A549 (cell line): ENCODE results near the gene ADAM10. TPM values are rescaled to one million over a fixed set of nuclear protein-coding genes. Genes with fewer than 3 reads are reported as not detected.

ENCODE experiments used
- ATAC-seq, 2 experiments: fragments of 200-7000 bp in 1 of 2; fragments of >200 bp in 1 of 2; cut with Nextera tagmentation in 1 of 2; cut with Tn5 transposase in 1 of 2; 3 replicates each; pipeline versions ENCODE4 v1.8.0 to v1.9.1; 2018 to 2020; ENCODE audit warnings: mild to moderate bottlenecking in 1 of 2, moderate library complexity in 1 of 2
- CTCF ChIA-PET: fragments of 300-600 bp; sonication (Branson Sonifier 250); formaldehyde crosslinking; extraction: SDS; loops from one replicate; lab custom pipeline; 2021; ENCODE audit warnings: antibody characterized with exemption, inconsistent platforms; lab: Yijun Ruan, JAX
- POLR2A ChIA-PET: fragments of 350-600 bp; formaldehyde crosslinking; extraction: SDS; loops from one replicate; lab custom pipeline; 2021; ENCODE audit warnings: antibody characterized with exemption, inconsistent platforms; lab: Yijun Ruan, JAX
- DNase-seq, 2 experiments: peaks; one replicate each; pipeline versions ENCODE4 v3.0.0 to v3.0.0-alpha.2; 2011 to 2016; ENCODE audit warnings: low read depth in 1 of 2, low spot score in 1 of 2
- FAIRE-seq: peaks from 2 replicates; lab custom pipeline; 2011; peaks lifted over from hg19 to GRCh38; lab: Jason Lieb, UNC
- H3K27ac ChIP-seq, 2 experiments: fragments of >200 bp; sonication (Bioruptor Twin); formaldehyde crosslinking; 3 replicates each; pipeline ENCODE4 v1.5.1; 2016 to 2017
- H3K4me1 ChIP-seq: fragments of >200 bp; sonication (Bioruptor Twin); formaldehyde crosslinking; 3 replicates; pipeline ENCODE4 v1.6.1; 2016
- H3K4me2 ChIP-seq: fragments of >200 bp; sonication (Bioruptor Twin); formaldehyde crosslinking; 3 replicates; pipeline ENCODE4 v1.6.1; 2016
- H3K4me3 ChIP-seq: fragments of >200 bp; sonication (Bioruptor Twin); formaldehyde crosslinking; 3 replicates; pipeline ENCODE4 v1.5.1; 2016
- H3K9me3 ChIP-seq: fragments of >200 bp; sonication (Bioruptor Twin); formaldehyde crosslinking; 3 replicates; pipeline ENCODE4 v1.6.1; 2016
- CEBPB ChIP-seq, 2 experiments: fragments of >200 bp in 1 of 2; sonication (Bioruptor Twin) in 1 of 2; formaldehyde crosslinking in 1 of 2; IDR thresholded peaks; 2 replicates each; pipeline ENCODE4 v1.6.1; 2012 to 2016
- E2F6 ChIP-seq: IDR thresholded peaks from 2 replicates; pipeline ENCODE4 v1.6.1; 2012; ENCODE audit warnings: low read depth, borderline replicate concordance
- EHMT2 ChIP-seq: fragments of 200-600 bp; sonication (generic); IDR thresholded peaks from 2 replicates; pipeline ENCODE4 v1.6.1; 2016; ENCODE audit warnings: antibody characterized with exemption, low read depth, mild to moderate bottlenecking, moderate library complexity
- JUN ChIP-seq, 2 experiments: fragments of >200 bp; sonication (Bioruptor Twin); formaldehyde crosslinking; IDR thresholded peaks; 2 replicates in 1 of 2; 3 replicates in 1 of 2; pipeline ENCODE4 v1.6.1; 2016 to 2017
- JUNB ChIP-seq: fragments of >200 bp; sonication (Bioruptor Twin); formaldehyde crosslinking; IDR thresholded peaks from 2 replicates; pipeline ENCODE4 v1.6.1; 2016
- KDM5A ChIP-seq: fragments of 200-600 bp; sonication (generic); IDR thresholded peaks from 2 replicates; pipeline ENCODE4 v1.6.1; 2016; ENCODE audit warnings: antibody characterized with exemption, mild to moderate bottlenecking
- NPAS2 ChIP-seq: fragments of 250-450 bp; sonication (Bioruptor Pico); IDR thresholded peaks from 2 replicates; pipeline ENCODE4 v1.8.0; 2022; ENCODE audit warnings: mild to moderate bottlenecking, moderate library complexity, borderline replicate concordance
- PBX3 ChIP-seq: IDR thresholded peaks from 2 replicates; pipeline ENCODE4 v1.6.1; 2012
- PHF8 ChIP-seq: fragments of 200-600 bp; sonication (generic); IDR thresholded peaks from 2 replicates; pipeline ENCODE4 v1.6.1; 2016; ENCODE audit warnings: low read depth, mild to moderate bottlenecking, antibody characterized with exemption, moderate library complexity, borderline replicate concordance
- POLR2A ChIP-seq: IDR thresholded peaks from 2 replicates; pipeline ENCODE4 v1.6.1; 2012; ENCODE audit warnings: mild to moderate bottlenecking, low read length
- RARB ChIP-seq: fragments of 250-450 bp; sonication (Bioruptor Pico); IDR thresholded peaks from 2 replicates; pipeline ENCODE4 v1.8.0; 2021; ENCODE audit warnings: mild to moderate bottlenecking, moderate library complexity
- RNF2 ChIP-seq: fragments of 200-600 bp; sonication (generic); IDR thresholded peaks from 2 replicates; pipeline ENCODE4 v1.6.1; 2016; ENCODE audit warnings: low read depth, mild to moderate bottlenecking, antibody characterized with exemption, moderate library complexity, borderline replicate concordance
- ZC3H11A ChIP-seq: fragments of 450-650 bp; IDR thresholded peaks from 2 replicates; pipeline ENCODE4 v1.6.1; 2014; ENCODE audit warnings: antibody characterized with exemption, mild to moderate bottlenecking
- ZFP36 ChIP-seq: fragments of 450-650 bp; IDR thresholded peaks from 2 replicates; pipeline ENCODE4 v1.6.1; 2014; ENCODE audit warnings: borderline replicate concordance; ENCODE audit not compliant: partially characterized antibody
- WGBS: methylation state at CpG from one replicate; pipeline ENCODE4 v1.1.6; 2017; ENCODE audit errors: missing lambda C conversion rate; 5-methylcytosine and 5-hydroxymethylcytosine counted together
- polyA plus RNA-seq, 4 experiments: library from polyadenylated mRNA; depleted of rRNA in 3 of 4; stranded (reverse); fragments of >200 nt; fragmentation: RNase III in 1 of 4; extraction: RNeasy Plus Mini Kit Qiagen cat#74134 plus additional on column Dnase treatment in 1 of 4; gene quantifications; 2 replicates in 3 of 4; 3 replicates in 1 of 4; pipeline ENCODE4 v1.2.3, GENCODE V29; 2011 to 2017
- TF ChIP-seq, protein P1 (sequence below): fragments of 250-450 bp; sonication (Bioruptor Pico); IDR thresholded peaks from 2 replicates; pipeline ENCODE4 v1.5.0; 2021; ENCODE audit warnings: mild to moderate bottlenecking, moderate library complexity, borderline replicate concordance
- TF ChIP-seq, protein P2 (sequence below): fragments of 450-650 bp; IDR thresholded peaks from 2 replicates; pipeline ENCODE4 v1.6.1; 2014; ENCODE audit warnings: antibody characterized with exemption
- TF ChIP-seq, protein P3 (sequence below): fragments of 200-600 bp; sonication (generic); IDR thresholded peaks from 2 replicates; pipeline ENCODE4 v1.6.1; 2016; ENCODE audit warnings: antibody characterized with exemption, mild to moderate bottlenecking, moderate library complexity

ADAM10 gene
- polyA plus RNA-seq, 2 of the 4 experiments (the other 2 are of a cell fraction): 200 to 210 TPM

- WGBS: 75% methylated on average over 6 of the region's 6 CpGs
- Histone ChIP-seq H3K27ac (peak overlapping the region in 1 of 2 experiments; percentile 57; a peak in 3 of 6 replicates), H3K4me1 (peaks cover 15% of the 10 kb centered on the region), H3K4me3 (no peak overlapping the region), H3K4me2 (peak overlapping the region; percentile 30; the same call in 2 of the 3 replicates), H3K9me3 (peaks cover 12% of the 10 kb centered on the region)
- peak; percentile 54 to 59; a peak in 5 of 6 replicates for ATAC-seq
- FAIRE-seq: no peak
- ChIA-PET POLR2A (no interaction called here), CTCF (interaction anchor here (0.6 to 1.3 kb wide), 5 partner anchors 12 to 384 kb away, joined by 3 to 6 read pairs (median 4); no protein-coding TSS in a partner anchor)
- no peak for TF ChIP-seq E2F6
- no peak for TF ChIP-seq KDM5A
- TF ChIP-seq ZC3H11A: no peak
- TF ChIP-seq JUN (IDR thresholded peaks at IDR 0.05): no peak
- no peak for TF ChIP-seq RARB
- TF ChIP-seq, protein P1, sequence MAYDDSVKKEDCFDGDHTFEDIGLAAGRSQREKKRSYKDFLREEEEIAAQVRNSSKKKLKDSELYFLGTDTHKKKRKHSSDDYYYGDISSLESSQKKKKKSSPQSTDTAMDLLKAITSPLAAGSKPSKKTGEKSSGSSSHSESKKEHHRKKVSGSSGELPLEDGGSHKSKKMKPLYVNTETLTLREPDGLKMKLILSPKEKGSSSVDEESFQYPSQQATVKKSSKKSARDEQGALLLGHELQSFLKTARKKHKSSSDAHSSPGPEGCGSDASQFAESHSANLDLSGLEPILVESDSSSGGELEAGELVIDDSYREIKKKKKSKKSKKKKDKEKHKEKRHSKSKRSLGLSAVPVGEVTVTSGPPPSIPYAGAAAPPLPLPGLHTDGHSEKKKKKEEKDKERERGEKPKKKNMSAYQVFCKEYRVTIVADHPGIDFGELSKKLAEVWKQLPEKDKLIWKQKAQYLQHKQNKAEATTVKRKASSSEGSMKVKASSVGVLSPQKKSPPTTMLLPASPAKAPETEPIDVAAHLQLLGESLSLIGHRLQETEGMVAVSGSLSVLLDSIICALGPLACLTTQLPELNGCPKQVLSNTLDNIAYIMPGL (CRISPR knock-in tag): no peak
- no peak for TF ChIP-seq POLR2A
- TF ChIP-seq PHF8: no peak
- TF ChIP-seq PBX3: no peak
- no peak for TF ChIP-seq CEBPB (IDR thresholded peaks at IDR 0.05)
- DNase-seq: no peak
Measured at GRCh38 chr15:58611731-58612676, 137.5 kb downstream of the ADAM10 start.

DNA sequence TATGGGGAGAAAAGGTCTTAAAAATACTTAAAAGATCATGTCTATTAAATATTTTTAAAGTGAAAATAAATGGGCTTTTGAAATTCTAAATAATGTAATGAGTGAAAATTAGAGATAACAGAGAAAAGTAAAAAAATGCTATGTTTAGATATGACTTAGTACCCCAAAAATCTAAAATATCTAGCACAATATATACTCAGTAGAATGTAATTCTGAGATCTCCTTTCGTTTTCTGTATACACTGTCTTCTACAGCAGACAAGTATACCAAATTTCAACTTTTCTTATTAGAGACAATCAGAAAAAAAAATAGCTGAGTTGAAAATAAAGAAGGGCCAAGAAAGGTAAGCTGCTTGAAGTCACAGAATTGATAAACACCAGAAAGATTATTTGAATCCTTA lies 140.8 kb downstream of the ADAM10 start:
- ATAC-seq (no peak), DNase-seq (no peak), FAIRE-seq (no peak)
- 64% methylated on average over 1 of the region's 1 CpG for WGBS
- Histone ChIP-seq H3K4me2 (no peak overlapping the region), H3K4me1 (peaks cover 15% of the 10 kb centered on the region), H3K27ac (no peak overlapping the region), H3K4me3 (no peak overlapping the region), H3K9me3 (peaks cover 2% of the 10 kb centered on the region; the same call in 2 of the 3 replicates)
- CTCF ChIA-PET: interaction anchor here (0.6 kb wide), 1 partner anchor 118 kb away, joined by 3 read pairs; no protein-coding TSS in a partner anchor
- POLR2A ChIA-PET: no interaction called here
- TF ChIP-seq, protein P2, sequence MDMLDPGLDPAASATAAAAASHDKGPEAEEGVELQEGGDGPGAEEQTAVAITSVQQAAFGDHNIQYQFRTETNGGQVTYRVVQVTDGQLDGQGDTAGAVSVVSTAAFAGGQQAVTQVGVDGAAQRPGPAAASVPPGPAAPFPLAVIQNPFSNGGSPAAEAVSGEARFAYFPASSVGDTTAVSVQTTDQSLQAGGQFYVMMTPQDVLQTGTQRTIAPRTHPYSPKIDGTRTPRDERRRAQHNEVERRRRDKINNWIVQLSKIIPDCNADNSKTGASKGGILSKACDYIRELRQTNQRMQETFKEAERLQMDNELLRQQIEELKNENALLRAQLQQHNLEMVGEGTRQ: no peak
- TF ChIP-seq, protein P3, sequence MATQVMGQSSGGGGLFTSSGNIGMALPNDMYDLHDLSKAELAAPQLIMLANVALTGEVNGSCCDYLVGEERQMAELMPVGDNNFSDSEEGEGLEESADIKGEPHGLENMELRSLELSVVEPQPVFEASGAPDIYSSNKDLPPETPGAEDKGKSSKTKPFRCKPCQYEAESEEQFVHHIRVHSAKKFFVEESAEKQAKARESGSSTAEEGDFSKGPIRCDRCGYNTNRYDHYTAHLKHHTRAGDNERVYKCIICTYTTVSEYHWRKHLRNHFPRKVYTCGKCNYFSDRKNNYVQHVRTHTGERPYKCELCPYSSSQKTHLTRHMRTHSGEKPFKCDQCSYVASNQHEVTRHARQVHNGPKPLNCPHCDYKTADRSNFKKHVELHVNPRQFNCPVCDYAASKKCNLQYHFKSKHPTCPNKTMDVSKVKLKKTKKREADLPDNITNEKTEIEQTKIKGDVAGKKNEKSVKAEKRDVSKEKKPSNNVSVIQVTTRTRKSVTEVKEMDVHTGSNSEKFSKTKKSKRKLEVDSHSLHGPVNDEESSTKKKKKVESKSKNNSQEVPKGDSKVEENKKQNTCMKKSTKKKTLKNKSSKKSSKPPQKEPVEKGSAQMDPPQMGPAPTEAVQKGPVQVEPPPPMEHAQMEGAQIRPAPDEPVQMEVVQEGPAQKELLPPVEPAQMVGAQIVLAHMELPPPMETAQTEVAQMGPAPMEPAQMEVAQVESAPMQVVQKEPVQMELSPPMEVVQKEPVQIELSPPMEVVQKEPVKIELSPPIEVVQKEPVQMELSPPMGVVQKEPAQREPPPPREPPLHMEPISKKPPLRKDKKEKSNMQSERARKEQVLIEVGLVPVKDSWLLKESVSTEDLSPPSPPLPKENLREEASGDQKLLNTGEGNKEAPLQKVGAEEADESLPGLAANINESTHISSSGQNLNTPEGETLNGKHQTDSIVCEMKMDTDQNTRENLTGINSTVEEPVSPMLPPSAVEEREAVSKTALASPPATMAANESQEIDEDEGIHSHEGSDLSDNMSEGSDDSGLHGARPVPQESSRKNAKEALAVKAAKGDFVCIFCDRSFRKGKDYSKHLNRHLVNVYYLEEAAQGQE: no peak
- TF ChIP-seq NPAS2 (no peak), ZFP36 (no peak), RNF2 (no peak), RARB (no peak), EHMT2 (no peak), JUNB (no peak)
